ENCODE measurements around the gene ADCY10. TPM values are rescaled to one million over a fixed set of nuclear protein-coding genes. Genes with fewer than 3 reads are reported as not detected.
"Not testable (repeated sequence)": the region's sequence is repeated elsewhere in the genome, so short reads cannot be mapped to it uniquely, and the experiment has no call there.

ADCY10 gene
- total and polyA plus RNA-seq, 9 of the 15 experiments (the other 6 are each of a cell fraction or from before 2014, with no cell fraction given) = 0.08 to 0.86 (median 0.22) TPM

DNA sequence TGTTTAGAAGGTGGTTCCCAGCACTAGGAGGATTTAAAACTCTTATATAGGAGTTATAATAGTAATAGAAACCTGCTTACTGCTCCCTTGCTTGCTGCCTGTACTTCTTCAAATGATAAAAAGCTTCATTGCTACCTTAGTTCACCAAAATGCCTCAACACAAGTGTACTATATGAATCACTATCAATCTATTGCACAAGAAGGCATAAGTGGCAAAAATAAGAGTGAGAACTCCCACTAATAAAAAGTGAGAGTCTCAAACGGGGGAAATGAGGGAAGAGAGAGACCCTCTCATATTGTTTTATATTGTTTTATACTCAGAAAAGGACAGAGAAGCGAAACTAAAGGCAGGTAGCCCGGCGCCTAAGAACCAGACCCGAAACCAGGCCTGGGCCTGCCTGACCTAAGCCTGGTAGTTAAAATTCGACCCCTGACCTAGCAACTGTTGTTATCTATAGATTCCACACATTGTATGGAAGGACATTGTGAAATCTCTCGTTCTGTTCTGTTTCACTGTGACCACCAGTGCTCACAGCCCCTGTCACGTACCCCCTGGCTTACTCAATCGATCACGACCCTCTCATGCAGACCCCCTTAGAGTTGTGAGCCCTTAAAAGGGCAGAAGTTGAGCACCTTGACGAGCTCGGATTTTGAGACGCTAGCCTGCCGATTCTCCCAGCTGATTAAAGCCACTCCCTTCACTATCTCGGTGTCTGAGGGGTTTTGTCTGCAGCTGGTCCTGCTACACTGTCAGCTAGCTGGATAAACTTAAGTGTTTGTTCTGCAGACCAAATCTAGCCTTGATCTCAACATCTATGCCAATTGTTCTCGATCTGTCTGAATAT lies 44.6 kb downstream of the ADCY10 start:
- under 1% methylated on average over 16 of the region's 16 CpGs for WGBS (ENCODE audit: insufficient coverage, low coverage, missing lambda C conversion rate)
- in situ Hi-C loops (cut with MboI) = not testable (repeated sequence)
- TF ChIP-seq, protein P1, sequence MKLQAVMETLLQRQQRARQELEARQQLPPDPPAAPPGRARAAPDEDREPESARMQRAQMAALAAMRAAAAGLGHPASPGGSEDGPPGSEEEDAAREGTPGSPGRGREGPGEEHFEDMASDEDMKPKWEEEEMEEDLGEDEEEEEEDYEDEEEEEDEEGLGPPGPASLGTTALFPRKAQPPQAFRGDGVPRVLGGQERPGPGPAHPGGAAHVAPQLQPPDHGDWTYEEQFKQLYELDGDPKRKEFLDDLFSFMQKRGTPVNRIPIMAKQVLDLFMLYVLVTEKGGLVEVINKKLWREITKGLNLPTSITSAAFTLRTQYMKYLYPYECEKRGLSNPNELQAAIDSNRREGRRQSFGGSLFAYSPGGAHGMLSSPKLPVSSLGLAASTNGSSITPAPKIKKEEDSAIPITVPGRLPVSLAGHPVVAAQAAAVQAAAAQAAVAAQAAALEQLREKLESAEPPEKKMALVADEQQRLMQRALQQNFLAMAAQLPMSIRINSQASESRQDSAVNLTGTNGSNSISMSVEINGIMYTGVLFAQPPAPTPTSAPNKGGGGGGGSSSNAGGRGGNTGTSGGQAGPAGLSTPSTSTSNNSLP (IDR thresholded peaks at IDR 0.05; ENCODE audit: borderline replicate concordance, low read depth, low read length) = 0 out of 2 replicates have a peak, but pooled peaks have one; percentile 24
- peak; percentile 34; the same call in 1 of the 2 replicates for TF ChIP-seq EP400 (IDR thresholded peaks at IDR 0.05)
- TF ChIP-seq ZNF766 (CRISPR knock-in tag; conservative IDR thresholded peaks at IDR 0.05) = peak; percentile 78; the same call in 1 of the 2 replicates
- 0 out of 2 replicates have a peak, but pooled peaks have one; percentile 52 for TF ChIP-seq ATF6 (CRISPR knock-in tag; IDR thresholded peaks at IDR 0.05)
- 0 out of 4 replicates have a peak, but pooled peaks of 1 of the 2 experiments have one; percentile 23 for TF ChIP-seq NONO (IDR thresholded peaks at IDR 0.05; ENCODE audit: low read depth in 2 of 2, low read length in 1 of 2)
- TF ChIP-seq GATAD2B (IDR thresholded peaks at IDR 0.05; ENCODE audit: borderline replicate concordance) = 0 out of 2 replicates have a peak, but pooled peaks have one; percentile 14
- 0 out of 2 replicates have a peak, but pooled peaks have one; percentile 30 for TF ChIP-seq MBD2 (IDR thresholded peaks at IDR 0.05; ENCODE audit: borderline replicate concordance, low read depth)
- TF ChIP-seq MTA2 (IDR thresholded peaks at IDR 0.05; ENCODE audit: low read depth) = peak; percentile 53
- peak; percentile 55 for TF ChIP-seq HDAC3 (IDR thresholded peaks at IDR 0.05; ENCODE audit: borderline replicate concordance, partially characterized antibody)
- TF ChIP-seq ZNF639 (CRISPR knock-in tag; conservative IDR thresholded peaks at IDR 0.05 in 1 of 2, IDR thresholded peaks at IDR 0.05 in 1 of 2) = 0 out of 4 replicates have a peak, but pooled peaks of 1 of the 2 experiments have one; percentile 43

More for the DNA sequence above, 44.6 kb downstream of the ADCY10 start:
- H3K36me3 ChIP-seq (ENCODE audit: control insufficient read depth, insufficient read depth, low read length); BruUV-seq (replicated peaks); H4K20me1 ChIP-seq (replicated peaks; ENCODE audit: control insufficient read depth, insufficient read depth, low read length); H3K27me3 ChIP-seq (ENCODE audit: control insufficient read depth in 2 of 2, insufficient read depth in 2 of 2, low read length in 2 of 2); H3K9me1 ChIP-seq (ENCODE audit: control insufficient read depth, insufficient read depth, low read length); CTCF ChIA-PET (ENCODE audit: low intra/inter-chr PET ratio); H3K9me3 ChIP-seq (replicated peaks; ENCODE audit: control insufficient read depth, insufficient read depth, low read depth, low read length): not testable (repeated sequence)
- DNase-seq (ENCODE audit: extremely low read depth in 1 of 4, low spot score in 3 of 4) (peak in 1 of 4 experiments; percentile 64), ATAC-seq (peak; percentile 44), FAIRE-seq (peak; percentile 77)
- Histone ChIP-seq H3K4me1 (replicated peaks in 1 of 2; ENCODE audit: control insufficient read depth in 2 of 2, insufficient read depth in 2 of 2, low read length in 2 of 2) (peaks cover 15 to 26% of the 10 kb centered on the region in 2 experiments), H2AFZ (ENCODE audit: low read depth, low read length) (peak overlapping the region; percentile 71), H3K9ac (ENCODE audit: insufficient read depth in 1 of 2, low read depth in 2 of 2, low read length in 2 of 2) (peak overlapping the region; percentile 75 to 83; a peak in 3 of 4 replicates), H3K4me3 (peak overlapping the region; percentile 25), H3K79me2 (ENCODE audit: control insufficient read depth, insufficient read depth, low read length) (peaks cover 81% of the 10 kb centered on the region), H3K27ac (ENCODE audit: extremely low read depth, low read depth, low read length) (peak overlapping the region; percentile 85), H3K4me2 (ENCODE audit: insufficient read depth, low read length) (peak overlapping the region; percentile 79)
- POLR2A ChIA-PET = interaction anchor here (0.7 to 2.5 kb wide), 6 partner anchors 9 to 66 kb away, joined by 3 to 11 read pairs (median 4); partner anchors contain the start of genes ADCY10, DCAF6 and MPC2
- intact Hi-C loops (cut with micrococcal nuclease) = loop anchor here (2.0 to 10.0 kb wide), 6 partner anchors 67 to 317 kb away; partner anchors contain the start of genes CREG1 and RCSD1
